GM21367 (cell line): Measurements from ENCODE around the gene SLC39A9.

Experiments used
- ATAC-seq: cut with Tn5 transposase; IDR thresholded peaks from one replicate; pipeline ENCODE4 v1.9.1; 2021; ENCODE audit not compliant: unreplicated experiment

SLC39A9 gene

GRCh38 chr14:69398053-69398817, at the start of gene SLC39A9, which contains the start of gene ERH:
Gene SLC39A9, plus strand, starts transcription at chr14:69398692. Its CDS starts 678 bp downstream, at chr14:69399370.
Gene ERH, minus strand, starts transcription at chr14:69398299. Its CDS starts 66 bp downstream, at chr14:69398233.
- peak; percentile 79 for ATAC-seq

GRCh38 chr14:69349091-69349777, 49.3 kb upstream of the SLC39A9 start:
- ATAC-seq: no peak

DNA sequence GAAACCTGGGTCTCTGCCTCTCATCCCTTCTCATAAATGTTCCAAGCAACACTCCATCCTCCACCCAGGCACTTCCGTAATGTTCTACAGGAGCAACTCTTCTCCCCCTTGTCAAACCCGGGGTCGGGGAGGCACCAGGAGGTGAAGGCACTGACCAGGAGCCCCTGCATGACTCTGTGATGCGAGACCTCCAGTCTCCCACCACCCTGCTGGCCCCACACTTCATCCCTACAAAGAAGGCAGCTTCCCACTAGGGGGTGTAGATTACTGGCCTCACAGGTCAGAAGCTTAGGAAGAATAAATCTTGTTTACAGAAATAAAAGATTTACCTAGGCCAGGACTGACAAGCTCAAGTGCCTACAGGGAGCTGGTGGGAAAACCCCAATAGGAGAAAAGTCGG, 47.6 kb upstream of the SLC39A9 start:
- ATAC-seq: no peak

- ATAC-seq: no peak
These were observed 47.1 kb upstream of the SLC39A9 start for GRCh38 chr14:69351385-69351784.

GRCh38 chr14:69351911-69352310, 46.6 kb upstream of the SLC39A9 start:
- ATAC-seq: no peak

DNA sequence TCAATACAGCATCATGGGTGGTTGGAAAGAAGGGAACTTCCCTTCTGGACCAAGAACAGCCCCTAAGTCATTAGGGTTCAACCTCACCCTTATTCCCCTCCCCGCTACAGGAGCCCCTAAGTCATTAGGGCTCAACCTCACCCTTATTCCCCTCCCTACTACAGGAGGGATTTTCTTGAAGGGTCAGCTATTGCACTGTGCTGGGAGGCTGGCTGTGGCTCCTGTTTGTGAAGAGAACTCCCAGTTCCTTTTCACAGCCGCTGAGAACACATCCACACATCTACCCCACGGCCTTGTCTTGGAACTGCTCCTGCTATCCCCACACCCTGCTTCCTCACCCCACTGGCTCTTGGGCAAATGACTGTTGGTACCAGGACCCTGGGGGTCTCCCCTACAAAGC, 45.3 kb upstream of the SLC39A9 start:
- ATAC-seq: no peak

- peak; percentile 77 for ATAC-seq
These were observed 43.9 kb upstream of the SLC39A9 start for GRCh38 chr14:69354383-69355153.

GRCh38 chr14:69355154-69355597, 43.3 kb upstream of the SLC39A9 start:
- no peak for ATAC-seq

GRCh38 chr14:69355607-69356281, 42.7 kb upstream of the SLC39A9 start:
- no peak for ATAC-seq

GRCh38 chr14:69356903-69357543, 41.5 kb upstream of the SLC39A9 start:
- ATAC-seq: no peak

GRCh38 chr14:69357544-69358200, 40.8 kb upstream of the SLC39A9 start:
- no peak for ATAC-seq

GRCh38 chr14:69358233-69358963, 40.1 kb upstream of the SLC39A9 start:
- ATAC-seq: no peak

- no peak for ATAC-seq
These were observed 39.5 kb upstream of the SLC39A9 start for GRCh38 chr14:69358966-69359365.

DNA sequence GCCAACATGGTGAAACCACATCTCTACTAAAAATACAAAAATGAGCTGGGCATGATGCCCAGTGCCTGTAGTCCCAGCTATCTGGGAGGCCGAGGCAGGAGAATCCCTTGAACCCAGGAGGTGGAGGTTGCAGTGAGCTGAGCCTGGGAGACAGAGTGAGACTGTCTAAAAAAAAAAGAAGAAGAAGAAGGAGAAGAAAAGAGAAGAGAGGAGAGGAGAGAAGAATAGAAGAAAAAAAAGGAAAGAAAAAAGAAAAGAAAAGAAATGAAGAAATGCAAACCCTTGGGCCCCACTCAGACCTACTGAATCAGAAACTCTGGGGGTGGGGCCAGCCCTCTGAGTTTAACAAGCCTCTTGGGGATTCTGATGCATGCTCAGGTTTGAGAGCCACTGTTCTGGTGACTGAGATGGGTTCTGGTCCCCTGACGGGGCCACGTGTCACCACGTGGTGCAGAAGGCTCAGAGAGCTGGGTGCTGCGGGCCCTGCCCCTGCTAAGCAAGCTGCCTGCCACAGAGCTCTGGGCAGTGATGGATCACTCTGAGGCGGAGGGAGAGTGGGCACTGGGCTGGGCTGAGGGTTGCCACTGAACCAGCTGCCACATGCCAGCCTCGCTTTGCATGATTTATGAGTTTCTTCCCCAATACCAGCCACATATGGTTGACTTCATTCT, 37.9 kb upstream of the SLC39A9 start:
- no peak for ATAC-seq

- no peak for ATAC-seq
These were observed 35.4 kb upstream of the SLC39A9 start for GRCh38 chr14:69363055-69363454.

- no peak for ATAC-seq
These were observed 34.5 kb upstream of the SLC39A9 start for GRCh38 chr14:69363964-69364363.

DNA sequence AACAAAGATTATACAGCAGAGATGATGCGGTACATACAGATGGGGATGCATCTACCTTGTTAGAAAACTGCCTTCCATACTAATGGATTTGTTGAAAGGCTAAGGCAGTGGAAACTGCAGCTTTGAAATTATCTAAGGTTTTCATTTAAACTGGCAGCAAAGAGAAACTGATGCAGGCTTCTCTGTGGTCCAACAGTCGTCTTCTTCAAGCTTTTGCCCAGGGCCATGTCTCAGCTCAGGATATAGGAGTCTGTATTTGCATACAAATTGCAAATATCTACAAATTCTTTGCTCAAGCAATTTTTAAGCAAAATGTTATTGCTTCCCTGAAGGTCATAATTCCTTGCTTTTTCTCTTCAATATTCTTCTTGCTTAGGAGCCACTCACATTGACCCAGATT, 34.1 kb upstream of the SLC39A9 start:
- ATAC-seq: no peak

DNA sequence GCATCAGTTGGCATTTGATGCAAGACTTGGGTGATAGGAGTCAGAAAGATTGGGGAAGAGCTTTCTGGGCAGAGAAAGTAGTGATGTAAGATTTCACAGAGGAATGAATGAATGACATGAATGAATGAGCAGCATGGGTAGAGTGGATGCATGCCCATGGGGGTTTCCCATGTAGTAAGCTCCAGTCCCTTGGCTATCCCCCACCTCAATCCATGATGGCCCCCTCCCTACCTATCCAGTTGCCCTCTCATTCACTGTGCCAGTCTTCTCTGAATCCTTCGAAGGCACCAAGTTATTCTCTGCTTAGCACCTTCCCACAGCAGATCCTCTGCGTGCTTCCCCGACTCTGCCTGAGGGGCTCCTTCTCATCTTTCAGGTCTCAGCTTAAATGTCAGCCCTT, 32.4 kb upstream of the SLC39A9 start:
- ATAC-seq: no peak

- ATAC-seq: no peak
These were observed 31.7 kb upstream of the SLC39A9 start for GRCh38 chr14:69366761-69367160.
